Liver (tissue), 9 donors: Measurements from ENCODE around the gene NKTR. TPM values are rescaled to one million over a fixed set of nuclear protein-coding genes. Genes with fewer than 3 reads are reported as not detected.

Source experiments
- DNase-seq: peaks from one replicate; pipeline ENCODE4 v3.0.0-alpha.2; 2017; ENCODE audit warnings: low spot score
- H3K27ac ChIP-seq, 2 donors: one replicate each; pipeline ENCODE4 v1.7.0; 2013; ENCODE audit warnings: inconsistent platforms in 2 of 2, low read length in 2 of 2, control low read depth in 1 of 2, low read depth in 1 of 2, mild to moderate bottlenecking in 1 of 2
- H3K27me3 ChIP-seq, 4 donors: one replicate each; pipeline versions ENCODE4 v1.6.1 to v1.7.0; 2013; ENCODE audit warnings: low read length in 3 of 4, inconsistent platforms in 1 of 4, mild to moderate bottlenecking in 1 of 4, moderate library complexity in 1 of 4; ENCODE audit not compliant: control insufficient read depth in 4 of 4, insufficient read depth in 4 of 4
- H3K36me3 ChIP-seq, 4 donors: one replicate each; pipeline versions ENCODE4 v1.6.1 to v1.7.0; 2013; ENCODE audit warnings: low read length in 3 of 4, mild to moderate bottlenecking in 3 of 4, low read depth in 1 of 4, moderate library complexity in 1 of 4; ENCODE audit not compliant: control insufficient read depth in 4 of 4, insufficient read depth in 3 of 4
- H3K4me1 ChIP-seq, 4 donors: one replicate each; pipeline versions ENCODE4 v1.6.1 to v1.7.0; 2013; ENCODE audit warnings: low read length in 3 of 4, mild to moderate bottlenecking in 3 of 4, moderate library complexity in 1 of 4; ENCODE audit not compliant: control insufficient read depth in 4 of 4, insufficient read depth in 4 of 4
- H3K4me3 ChIP-seq, 3 donors: one replicate each; pipeline versions ENCODE4 v1.6.1 to v1.7.0; 2013; ENCODE audit warnings: low read length in 3 of 3, control low read depth in 1 of 3, low read depth in 1 of 3, mild to moderate bottlenecking in 1 of 3
- H3K9ac ChIP-seq, 2 donors: one replicate each; pipeline ENCODE4 v1.7.0; 2013; ENCODE audit warnings: low read length in 2 of 2, mild to moderate bottlenecking in 2 of 2, moderate library complexity in 2 of 2, control low read depth in 1 of 2, low read depth in 1 of 2
- H3K9me3 ChIP-seq, 4 donors: one replicate each; pipeline versions ENCODE4 v1.6.1 to v1.7.0; 2013; ENCODE audit warnings: low read length in 3 of 4; ENCODE audit not compliant: control insufficient read depth in 4 of 4
- ATF3 ChIP-seq: IDR thresholded peaks from 2 replicates; pipeline ENCODE4 v1.6.1; 2016; ENCODE audit warnings: antibody characterized with exemption
- CTCF ChIP-seq: fragments of 150-350 bp; IDR thresholded peaks from 2 replicates; pipeline ENCODE4 v1.5.1; 2017; ENCODE audit warnings: improper control_type of control experiment, low read depth, low read length; ENCODE audit not compliant: missing input control
- EGR1 ChIP-seq, 2 donors: IDR thresholded peaks; 2 replicates each; pipeline ENCODE4 v1.6.1; 2016 to 2018; ENCODE audit warnings: antibody characterized with exemption in 2 of 2, low read depth in 2 of 2
- GABPA ChIP-seq, 2 donors: IDR thresholded peaks in 1 of 2; conservative IDR thresholded peaks in 1 of 2; 2 replicates each; pipeline ENCODE4 v1.6.1; 2016; ENCODE audit warnings: antibody characterized with exemption in 2 of 2, mild to moderate bottlenecking in 1 of 2, moderate library complexity in 1 of 2
- HNF4A ChIP-seq, 2 donors: conservative IDR thresholded peaks; 2 replicates each; pipeline ENCODE4 v1.6.1; 2016; ENCODE audit warnings: antibody characterized with exemption in 2 of 2, mild to moderate bottlenecking in 2 of 2
- MAX ChIP-seq: IDR thresholded peaks from 2 replicates; pipeline ENCODE4 v1.6.1; 2016; ENCODE audit warnings: antibody characterized with exemption
- NR2F2 ChIP-seq: IDR thresholded peaks from 2 replicates; pipeline ENCODE4 v1.6.1; 2016; ENCODE audit warnings: antibody characterized with exemption
- RAD21 ChIP-seq, 2 donors: IDR thresholded peaks; 2 replicates each; pipeline ENCODE4 v1.6.1; 2016; ENCODE audit warnings: antibody characterized with exemption in 2 of 2, mild to moderate bottlenecking in 2 of 2
- REST ChIP-seq: IDR thresholded peaks from 2 replicates; pipeline ENCODE4 v1.6.1; 2016; ENCODE audit warnings: antibody characterized with exemption, mild to moderate bottlenecking
- RXRA ChIP-seq, 2 donors: IDR thresholded peaks; 2 replicates each; pipeline ENCODE4 v1.6.1; 2017 to 2018; ENCODE audit warnings: antibody characterized with exemption in 2 of 2, mild to moderate bottlenecking in 1 of 2
- SP1 ChIP-seq: IDR thresholded peaks from 2 replicates; pipeline ENCODE4 v1.6.1; 2018; ENCODE audit warnings: antibody characterized with exemption, mild to moderate bottlenecking
- TAF1 ChIP-seq: conservative IDR thresholded peaks from 2 replicates; pipeline ENCODE4 v1.6.1; 2016; ENCODE audit warnings: antibody characterized with exemption, mild to moderate bottlenecking
- YY1 ChIP-seq: IDR thresholded peaks from 2 replicates; pipeline ENCODE4 v1.6.1; 2016; ENCODE audit warnings: antibody characterized with exemption, mild to moderate bottlenecking
- WGBS: extraction: QIAGEN DNeasy Blood & Tissue Kit; methylation state at CpG from one replicate; pipeline ENCODE4 v1.1.7; 2013; 5-methylcytosine and 5-hydroxymethylcytosine counted together
- polyA plus RNA-seq, 2 donors: library from polyadenylated mRNA; stranded (reverse) in 1 of 2; unstranded in 1 of 2; fragments of 200-250 nt in 1 of 2; fragments of >200 nt in 1 of 2; fragmentation: Nextera tagmentation in 1 of 2; extraction: Ambion mirVana in 1 of 2; gene quantifications; one replicate each; pipeline versions ENCODE4 v1.2.1 to v1.2.3, GENCODE V29; 2013 to 2015
- total RNA-seq, 2 donors: library from RNA; depleted of rRNA; stranded (reverse); fragments of >200 nt; gene quantifications; one replicate each; pipeline ENCODE4 v1.2.3, GENCODE V29; 2014
- donor health status: healthy.
- donor health status: healthy.
- donor health status: healthy.
- donor health status: healthy.
- donor health status: healthy.

NKTR gene
- total and polyA plus RNA-seq, 4 donors = 5.8 to 75.5 (median 28.1) TPM

GRCh38 chr3:42684632-42685362, 84.3 kb downstream of the NKTR start:
- no peak for TF ChIP-seq ATF3
- no peak for TF ChIP-seq EGR1 (IDR thresholded peaks at IDR 0.05; ENCODE audit: low read depth in 2 of 2)
- no peak for TF ChIP-seq MAX
- no peak for TF ChIP-seq CTCF
- no peak for TF ChIP-seq SP1
- no peak for TF ChIP-seq HNF4A (conservative IDR thresholded peaks at IDR 0.05)
- H3K27ac ChIP-seq = no peak overlapping the region
- no peaks in the 10 kb centered on the region for H3K9me3 ChIP-seq
- peaks cover 0 to 2% (median under 1%) of the 10 kb centered on the region in 4 donors for H3K4me1 ChIP-seq
- no peak overlapping the region for H3K9ac ChIP-seq
- WGBS = 82% methylated on average over 7 of the region's 7 CpGs
- no peaks in the 10 kb centered on the region for H3K36me3 ChIP-seq
- DNase-seq = no peak
- H3K4me3 ChIP-seq = no peak overlapping the region
- H3K27me3 ChIP-seq = no peaks in the 10 kb centered on the region

GRCh38 chr3:42685363-42685881, 84.9 kb downstream of the NKTR start, which contains the start of gene KLHL40:
Gene KLHL40 (plus strand): TSS chr3:42685537. CDS start chr3:42685619, 82 bp downstream.
- DNase-seq = no peak
- TF ChIP-seq YY1 = no peak
- no peak for TF ChIP-seq NR2F2
- no peak for TF ChIP-seq SP1
- no peak for TF ChIP-seq MAX
- no peak for TF ChIP-seq GABPA (IDR thresholded peaks at IDR 0.05 in 1 of 2, conservative IDR thresholded peaks at IDR 0.05 in 1 of 2)
- no peak for TF ChIP-seq REST
- TF ChIP-seq EGR1 (IDR thresholded peaks at IDR 0.05; ENCODE audit: low read depth in 2 of 2) = no peak
- no peak for TF ChIP-seq TAF1
- TF ChIP-seq CTCF = no peak
- no peak for TF ChIP-seq RXRA (IDR thresholded peaks at IDR 0.05)
- TF ChIP-seq RAD21 (IDR thresholded peaks at IDR 0.05) = no peak
- H3K4me3 ChIP-seq = no peak within 1 kb of the TSS
- no peak within 1 kb of the TSS for H3K9ac ChIP-seq
- H3K27me3 ChIP-seq = no peaks in the 10 kb centered on the region
- 39% methylated on average over 34 of the region's 34 CpGs for WGBS
- H3K27ac ChIP-seq = no peak within 1 kb of the TSS
- no peaks in the 10 kb centered on the region for H3K36me3 ChIP-seq
- H3K9me3 ChIP-seq = no peaks in the 10 kb centered on the region
- H3K4me1 ChIP-seq = peaks cover 0 to 2% (median under 1%) of the 10 kb centered on the region in 4 donors
